Measurements from ENCODE around the gene GMPR2.
A peak's percentile ranks its signal among the peaks of the same experiment; 100 is the strongest.
"Not testable (repeated sequence)": the region's sequence is repeated elsewhere in the genome, so short reads cannot be mapped to it uniquely, and the experiment has no call there.

Gene GMPR2

DNA sequence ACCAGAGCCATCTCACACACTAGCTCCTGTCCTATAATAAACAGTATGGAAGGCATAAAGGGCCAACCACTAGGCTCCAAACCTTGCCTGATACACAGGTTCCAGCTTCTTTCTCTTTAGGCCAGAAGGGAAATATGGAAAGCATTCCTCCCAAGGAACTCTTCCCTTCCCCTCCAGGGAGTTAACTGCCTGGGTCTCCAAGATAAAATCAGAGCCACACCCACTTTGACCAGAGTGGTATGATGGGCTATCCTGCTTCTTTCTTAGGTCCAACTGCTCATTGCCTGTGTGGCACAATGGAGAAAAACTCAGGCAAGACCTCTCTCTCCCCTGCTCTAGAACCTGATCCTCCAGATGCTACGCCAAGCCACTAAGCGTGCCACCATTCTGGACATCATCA lies 25.1 kb upstream of the GMPR2 start:
- no peak overlapping the region for H3K27ac Mint-ChIP-seq
- no peak for DNase-seq (ENCODE audit: low spot score)
- H3K9me3 Mint-ChIP-seq, result peaks cover 5% of the 10 kb centered on the region
- H3K36me3 Mint-ChIP-seq (ENCODE audit: low read depth), result peaks cover 62% of the 10 kb centered on the region
- peaks cover 10% of the 10 kb centered on the region for H3K4me1 Mint-ChIP-seq (ENCODE audit: low read depth)
- no peak overlapping the region for H3K4me3 Mint-ChIP-seq
- H3K27me3 Mint-ChIP-seq (ENCODE audit: low read depth), result no peaks in the 10 kb centered on the region

DNA sequence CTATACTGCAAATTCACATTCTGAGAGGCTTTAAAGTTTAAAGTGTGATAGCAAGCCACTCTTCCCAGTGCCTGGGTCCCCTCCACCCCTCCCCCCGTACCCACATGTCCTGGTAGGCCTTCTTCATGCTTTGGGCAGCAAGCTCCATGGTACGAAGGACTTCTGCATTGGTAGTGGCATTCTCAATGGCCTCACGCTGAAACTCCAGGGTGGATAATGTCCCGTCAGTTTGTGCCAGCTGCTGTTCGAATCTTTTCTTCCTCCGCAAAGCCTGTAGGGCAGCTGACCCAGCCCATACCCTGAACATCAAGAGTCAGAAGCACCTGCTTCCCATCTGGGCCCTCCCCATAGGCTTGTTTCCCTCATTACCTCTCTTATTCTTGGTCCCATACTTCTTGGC lies 21.4 kb upstream of the GMPR2 start:
- Mint-ChIP-seq H3K27me3 (ENCODE audit: low read depth) (no peaks in the 10 kb centered on the region), H3K36me3 (ENCODE audit: low read depth) (peaks cover 54% of the 10 kb centered on the region), H3K4me1 (ENCODE audit: low read depth) (peaks cover 26% of the 10 kb centered on the region), H3K27ac (peak overlapping the region; percentile 96), H3K9me3 (no peaks in the 10 kb centered on the region), H3K4me3 (peak overlapping the region; percentile 87)
- DNase-seq (ENCODE audit: low spot score), result no peak

GRCh38 chr14:24212924-24213865 lies 19.5 kb upstream of the GMPR2 start, which contains the start of gene CHMP4A:
Gene CHMP4A (minus strand): TSS chr14:24213488. CDS start chr14:24213439, 49 bp downstream.
- peaks cover 29% of the 10 kb centered on the region for H3K4me1 Mint-ChIP-seq (ENCODE audit: low read depth)
- H3K27me3 Mint-ChIP-seq (ENCODE audit: low read depth), result no peaks in the 10 kb centered on the region
- H3K9me3 Mint-ChIP-seq, result no peaks in the 10 kb centered on the region
- H3K27ac Mint-ChIP-seq, result peak within 1 kb of the TSS; percentile 96
- H3K36me3 Mint-ChIP-seq (ENCODE audit: low read depth), result peaks cover 47% of the 10 kb centered on the region
- H3K4me3 Mint-ChIP-seq, result peak within 1 kb of the TSS; percentile 87
- DNase-seq (ENCODE audit: low spot score), result peak; percentile 96

DNA sequence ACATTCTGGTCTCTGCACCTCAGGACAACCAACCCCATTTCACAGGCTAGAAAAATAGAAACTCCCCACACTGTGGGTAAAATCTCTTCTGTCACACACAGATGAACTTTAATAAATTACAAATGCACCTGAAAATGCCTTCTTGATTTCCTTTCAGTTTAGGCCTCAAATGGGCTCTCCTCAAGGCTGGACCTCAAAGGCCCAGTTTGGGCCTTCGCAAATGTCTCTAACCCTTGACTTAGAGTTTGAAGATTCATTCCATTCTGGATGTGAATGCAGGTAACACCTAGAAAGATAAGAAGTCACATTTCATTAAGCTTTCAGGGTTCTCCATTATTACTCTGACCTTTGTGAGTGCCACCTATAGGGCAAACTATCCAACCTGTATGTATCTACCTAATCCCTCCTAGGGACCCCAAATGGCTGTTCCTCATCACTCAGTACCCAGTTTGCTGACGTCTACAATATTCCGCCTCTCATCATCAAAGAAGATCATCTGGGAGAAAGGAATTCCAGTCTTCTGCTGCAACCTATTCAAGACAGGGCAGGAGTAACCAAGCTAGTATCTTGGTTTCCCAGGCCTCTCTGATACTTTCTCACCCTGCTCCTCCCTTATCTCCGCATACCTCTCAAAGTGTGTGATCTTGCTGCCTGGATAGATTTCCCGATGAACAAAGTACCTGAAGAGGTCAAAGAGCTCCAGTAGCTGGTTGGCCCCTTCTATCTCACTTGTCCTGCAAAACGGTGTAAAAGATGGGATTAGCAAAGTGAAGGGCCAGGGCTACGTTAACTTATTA lies 18.7 kb upstream of the GMPR2 start:
- Mint-ChIP-seq H3K36me3 (ENCODE audit: low read depth) (peaks cover 43% of the 10 kb centered on the region), H3K27ac (peak overlapping the region; percentile 96), H3K4me1 (ENCODE audit: low read depth) (peaks cover 29% of the 10 kb centered on the region), H3K27me3 (ENCODE audit: low read depth) (no peaks in the 10 kb centered on the region), H3K9me3 (no peaks in the 10 kb centered on the region), H3K4me3 (peak overlapping the region; percentile 87)
- DNase-seq (ENCODE audit: low spot score), result no peak

DNA sequence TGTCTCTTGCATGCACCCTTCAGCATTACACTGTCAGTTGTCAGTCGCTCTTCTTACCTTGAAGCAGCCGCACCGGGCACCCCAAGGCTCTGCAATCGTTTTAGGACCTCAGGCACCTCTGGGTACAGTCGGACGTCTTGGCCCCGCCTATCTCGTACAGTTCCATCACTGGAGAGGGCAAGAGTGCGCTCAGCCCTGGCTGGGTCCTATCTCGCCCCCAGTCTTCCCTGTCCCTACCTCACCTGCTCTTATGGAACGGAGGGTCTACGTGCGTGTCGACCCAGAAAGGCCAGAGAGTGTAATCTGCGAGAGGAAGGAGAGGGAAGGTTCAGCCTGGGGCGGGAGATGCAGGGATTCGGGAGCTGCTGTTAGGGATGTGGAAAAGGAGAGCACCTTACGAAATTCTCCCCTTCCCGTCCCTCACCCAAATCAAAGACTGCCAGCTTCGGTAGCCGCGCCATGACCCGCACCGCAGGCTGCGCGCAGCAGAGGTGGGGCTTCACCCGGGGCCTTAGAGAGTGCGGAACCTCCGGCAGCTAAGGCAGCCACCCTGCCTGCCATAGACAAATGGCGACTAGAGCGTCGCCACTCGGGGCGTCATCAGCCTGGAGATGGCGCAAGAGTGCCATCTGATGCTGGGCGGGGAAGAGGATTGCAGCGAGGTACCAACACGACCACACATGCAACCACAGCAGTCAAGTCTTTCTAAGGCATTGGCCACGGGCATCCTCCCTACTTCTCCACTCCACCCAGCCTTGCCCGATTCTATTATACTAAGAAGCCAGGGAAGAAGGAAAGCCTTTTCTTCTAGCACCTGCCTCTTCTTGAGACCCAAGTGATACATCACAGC lies 17.0 kb upstream of the GMPR2 start, which contains the start of gene MDP1:
Gene MDP1 (minus strand): TSS at position 572 of the 850 bp plus-strand sequence. CDS start 111 bp downstream, at position 461.
- H3K27ac Mint-ChIP-seq, result peak within 1 kb of the TSS; percentile 96
- peak; percentile 83 for DNase-seq (ENCODE audit: low spot score)
- H3K36me3 Mint-ChIP-seq (ENCODE audit: low read depth), result peaks cover 31% of the 10 kb centered on the region
- no peaks in the 10 kb centered on the region for H3K9me3 Mint-ChIP-seq
- peaks cover 25% of the 10 kb centered on the region for H3K4me1 Mint-ChIP-seq (ENCODE audit: low read depth)
- H3K27me3 Mint-ChIP-seq (ENCODE audit: low read depth), result no peaks in the 10 kb centered on the region
- H3K4me3 Mint-ChIP-seq, result peak within 1 kb of the TSS; percentile 93

- Mint-ChIP-seq H3K9me3 (no peaks in the 10 kb centered on the region), H3K4me3 (peak overlapping the region; percentile 93), H3K4me1 (ENCODE audit: low read depth) (peaks cover 25% of the 10 kb centered on the region), H3K27me3 (ENCODE audit: low read depth) (no peaks in the 10 kb centered on the region), H3K27ac (peak overlapping the region; percentile 96), H3K36me3 (ENCODE audit: low read depth) (peaks cover 30% of the 10 kb centered on the region)
- DNase-seq (ENCODE audit: low spot score), result no peak
These were observed 16.4 kb upstream of the GMPR2 start for GRCh38 chr14:24216345-24216699.

- Mint-ChIP-seq H3K27ac (peak overlapping the region; percentile 96), H3K36me3 (ENCODE audit: low read depth) (peaks cover 25% of the 10 kb centered on the region), H3K4me1 (ENCODE audit: low read depth) (peaks cover 20% of the 10 kb centered on the region)
- not testable (repeated sequence) for H3K4me3 Mint-ChIP-seq; H3K9me3 Mint-ChIP-seq; H3K27me3 Mint-ChIP-seq (ENCODE audit: low read depth); DNase-seq (ENCODE audit: low spot score)
These were observed 15.9 kb upstream of the GMPR2 start for GRCh38 chr14:24216876-24217275.

DNA sequence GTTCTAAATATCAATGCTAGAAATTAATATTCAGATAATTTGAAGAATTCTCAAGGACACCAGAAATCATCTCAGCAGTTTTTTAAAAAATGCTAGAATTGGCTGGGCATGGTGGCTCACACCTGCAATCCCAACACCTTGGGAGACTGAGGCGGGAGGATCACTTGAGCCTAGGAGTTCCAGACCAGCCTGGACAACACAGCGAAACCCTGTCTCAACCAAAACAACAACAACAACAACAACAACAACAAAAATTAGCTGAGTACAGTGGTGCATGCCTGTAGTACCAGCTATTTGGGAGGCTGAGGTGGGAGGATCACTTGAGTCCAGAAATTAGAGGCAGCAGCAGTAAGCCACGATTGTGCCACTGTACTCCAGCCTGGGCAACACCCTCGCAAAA lies 13.6 kb upstream of the GMPR2 start:
- H3K27me3 Mint-ChIP-seq (ENCODE audit: low read depth), result no peaks in the 10 kb centered on the region
- H3K36me3 Mint-ChIP-seq (ENCODE audit: low read depth), result peaks cover 17% of the 10 kb centered on the region
- H3K27ac Mint-ChIP-seq, result no peak overlapping the region
- DNase-seq (ENCODE audit: low spot score), result no peak
- no peak overlapping the region for H3K4me3 Mint-ChIP-seq
- no peaks in the 10 kb centered on the region for H3K9me3 Mint-ChIP-seq
- H3K4me1 Mint-ChIP-seq (ENCODE audit: low read depth), result peaks cover 15% of the 10 kb centered on the region

DNA sequence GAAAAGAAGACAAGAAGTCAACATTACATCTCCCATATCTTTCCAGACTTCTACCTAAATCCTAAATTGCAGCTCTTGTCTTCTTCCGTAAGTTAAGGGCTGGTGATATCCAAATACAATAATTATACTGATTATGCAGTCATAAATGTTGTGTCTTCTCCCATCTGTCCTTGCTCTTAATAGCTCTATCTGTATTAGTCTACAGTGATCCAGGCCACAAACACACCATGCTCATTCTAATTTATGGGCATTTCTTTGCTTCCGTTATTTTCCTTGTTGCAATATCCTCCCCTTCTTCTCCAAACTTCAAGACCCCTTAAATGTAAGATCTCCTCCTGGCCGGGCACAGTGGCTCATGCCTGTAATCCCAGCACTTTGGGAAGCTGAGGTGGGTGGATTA lies 13.2 kb upstream of the GMPR2 start:
- no peak overlapping the region for H3K27ac Mint-ChIP-seq
- H3K4me3 Mint-ChIP-seq, result no peak overlapping the region
- peaks cover 15% of the 10 kb centered on the region for H3K36me3 Mint-ChIP-seq (ENCODE audit: low read depth)
- no peaks in the 10 kb centered on the region for H3K9me3 Mint-ChIP-seq
- no peak for DNase-seq (ENCODE audit: low spot score)
- no peaks in the 10 kb centered on the region for H3K27me3 Mint-ChIP-seq (ENCODE audit: low read depth)
- H3K4me1 Mint-ChIP-seq (ENCODE audit: low read depth), result peaks cover 12% of the 10 kb centered on the region

DNA sequence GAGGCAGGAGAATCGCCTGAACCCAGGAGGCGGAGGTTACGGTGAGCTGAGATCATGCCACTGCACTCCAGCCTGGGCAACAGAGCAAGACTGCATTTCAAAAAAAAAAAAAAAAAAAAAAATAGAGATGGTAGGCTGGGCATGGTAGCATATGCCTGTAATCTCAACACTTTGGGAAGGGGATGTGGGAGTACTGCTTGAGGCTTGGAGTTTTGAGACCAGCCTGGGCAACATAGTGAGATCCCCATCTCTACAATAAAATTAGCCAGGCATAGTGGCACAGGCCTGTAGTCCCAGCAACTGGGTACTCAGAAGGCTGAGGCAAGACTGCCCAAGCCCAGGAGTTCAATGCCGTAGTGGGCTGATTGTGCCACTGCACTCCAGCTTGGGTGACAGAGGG lies 9.7 kb upstream of the GMPR2 start:
- Mint-ChIP-seq H3K4me1 (ENCODE audit: low read depth) (peaks cover 11% of the 10 kb centered on the region), H3K36me3 (ENCODE audit: low read depth) (peaks cover 12% of the 10 kb centered on the region)
- H3K4me3 Mint-ChIP-seq; DNase-seq (ENCODE audit: low spot score); H3K27ac Mint-ChIP-seq; H3K27me3 Mint-ChIP-seq (ENCODE audit: low read depth); H3K9me3 Mint-ChIP-seq: not testable (repeated sequence)

DNA sequence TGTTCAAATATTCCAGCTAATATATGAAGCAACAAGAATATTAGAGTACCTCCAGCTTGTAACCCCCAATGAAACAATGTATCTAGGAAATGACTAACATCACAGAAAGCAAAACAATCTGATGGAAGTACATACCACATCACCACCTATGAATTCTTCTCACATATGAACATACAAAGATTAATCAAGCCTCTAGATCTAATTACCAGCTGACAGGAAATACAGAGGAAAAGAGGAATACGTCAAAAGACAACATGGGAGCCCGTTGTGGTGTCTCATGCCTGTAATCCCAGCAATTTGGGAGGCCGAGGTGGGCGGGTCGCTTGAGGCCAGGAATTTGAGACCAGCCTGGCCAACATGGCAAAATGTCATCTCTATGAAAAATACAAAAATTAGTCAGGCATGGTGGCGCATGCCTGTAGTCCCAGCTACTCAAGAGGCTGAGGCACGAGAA lies 8.1 kb upstream of the GMPR2 start:
- Mint-ChIP-seq H3K27ac (peak overlapping the region; percentile 18), H3K4me3 (no peak overlapping the region), H3K27me3 (ENCODE audit: low read depth) (no peaks in the 10 kb centered on the region), H3K36me3 (ENCODE audit: low read depth) (peaks cover 10% of the 10 kb centered on the region), H3K9me3 (no peaks in the 10 kb centered on the region), H3K4me1 (ENCODE audit: low read depth) (peaks cover 11% of the 10 kb centered on the region)
- no peak for DNase-seq (ENCODE audit: low spot score)

GRCh38 chr14:24226473-24226872 lies 6.3 kb upstream of the GMPR2 start:
- DNase-seq (ENCODE audit: low spot score), result no peak
- H3K4me1 Mint-ChIP-seq (ENCODE audit: low read depth), result peaks cover 18% of the 10 kb centered on the region
- no peaks in the 10 kb centered on the region for H3K9me3 Mint-ChIP-seq
- peaks cover 10% of the 10 kb centered on the region for H3K36me3 Mint-ChIP-seq (ENCODE audit: low read depth)
- no peak overlapping the region for H3K27ac Mint-ChIP-seq
- H3K4me3 Mint-ChIP-seq, result no peak overlapping the region
- no peaks in the 10 kb centered on the region for H3K27me3 Mint-ChIP-seq (ENCODE audit: low read depth)

DNA sequence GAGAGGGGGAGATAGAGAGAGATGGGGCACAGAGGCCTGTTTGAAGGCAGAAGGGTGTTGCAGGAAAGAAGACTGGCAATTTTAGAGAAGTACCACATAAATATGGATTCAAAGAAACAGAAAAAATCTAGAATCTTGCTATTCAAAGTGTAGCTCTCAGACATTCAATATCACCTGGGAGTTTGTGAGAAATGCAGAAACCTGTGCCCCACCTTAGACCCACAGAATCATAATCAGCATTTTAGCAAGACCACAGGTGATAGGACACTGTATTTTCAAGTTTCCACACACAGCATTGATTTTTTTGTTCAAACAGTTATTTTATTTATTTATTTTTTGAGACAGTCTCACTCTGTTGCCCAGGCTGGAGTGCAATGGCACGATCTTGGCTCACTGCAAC lies 3.8 kb upstream of the GMPR2 start:
- H3K27ac Mint-ChIP-seq, result no peak overlapping the region
- no peaks in the 10 kb centered on the region for H3K27me3 Mint-ChIP-seq (ENCODE audit: low read depth)
- peaks cover 24% of the 10 kb centered on the region for H3K4me1 Mint-ChIP-seq (ENCODE audit: low read depth)
- no peak for DNase-seq (ENCODE audit: low spot score)
- peaks cover 10% of the 10 kb centered on the region for H3K36me3 Mint-ChIP-seq (ENCODE audit: low read depth)
- H3K9me3 Mint-ChIP-seq, result no peaks in the 10 kb centered on the region
- no peak overlapping the region for H3K4me3 Mint-ChIP-seq
